Epithelial cell of proximal tubule (primary cell): ENCODE measurements around the gene ARX. TPM values are rescaled to one million over a fixed set of nuclear protein-coding genes. Genes with fewer than 3 reads are reported as not detected.
A peak's percentile ranks its signal among the peaks of the same experiment; 100 is the strongest.

Source experiments
- DNase-seq: peaks from one replicate; pipeline ENCODE4 v3.0.0-alpha.2; 2011; ENCODE audit warnings: low read depth
- H3K4me3 ChIP-seq: 2 replicates; pipeline ENCODE4 v1.5.1; 2011; ENCODE audit warnings: low read depth, mild to moderate bottlenecking, low read length
- total RNA-seq: library from RNA; depleted of rRNA; stranded (reverse); fragments of >200 nt; gene quantifications from 2 replicates; pipeline ENCODE4 v1.2.3, GENCODE V29; 2015
- TF ChIP-seq, protein P1 (sequence below): conservative IDR thresholded peaks from 2 replicates; pipeline ENCODE4 v1.5.1; 2012; ENCODE audit warnings: low read depth, mild to moderate bottlenecking, low read length

ARX gene
- total RNA-seq, 1 donor from 2014 or later: not detected

DNA sequence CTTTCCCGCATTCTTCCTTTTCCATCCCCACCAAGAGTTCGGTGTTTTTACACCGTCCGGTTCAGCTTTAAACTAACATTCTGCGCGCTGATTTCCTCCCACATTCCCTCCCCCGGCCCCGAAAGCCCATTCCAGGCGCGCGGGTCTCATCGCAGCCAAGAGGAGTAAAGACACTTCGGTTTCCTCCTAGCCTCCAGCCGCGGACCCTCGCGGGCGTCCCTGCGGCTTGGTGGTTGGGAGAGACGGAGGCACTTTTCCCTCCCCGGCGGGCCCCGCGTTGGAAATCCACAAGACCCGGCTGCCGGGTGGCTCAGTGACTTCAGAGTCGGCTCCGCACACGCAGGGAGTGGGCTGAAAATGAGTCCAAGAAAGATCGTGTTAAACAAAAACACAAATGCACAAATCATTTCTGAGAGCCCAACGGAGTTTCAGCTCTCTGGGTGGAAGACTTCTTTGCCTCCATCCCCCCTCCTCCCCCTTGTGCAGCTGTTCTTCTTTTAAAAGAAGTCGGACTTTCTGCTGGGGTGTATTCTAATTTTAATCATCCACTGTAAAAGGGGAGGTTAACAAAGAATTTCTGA lies 2.0 kb upstream of the ARX start:
- peak overlapping the region; percentile 28 for H3K4me3 ChIP-seq
- DNase-seq: no peak
- TF ChIP-seq, protein P1, sequence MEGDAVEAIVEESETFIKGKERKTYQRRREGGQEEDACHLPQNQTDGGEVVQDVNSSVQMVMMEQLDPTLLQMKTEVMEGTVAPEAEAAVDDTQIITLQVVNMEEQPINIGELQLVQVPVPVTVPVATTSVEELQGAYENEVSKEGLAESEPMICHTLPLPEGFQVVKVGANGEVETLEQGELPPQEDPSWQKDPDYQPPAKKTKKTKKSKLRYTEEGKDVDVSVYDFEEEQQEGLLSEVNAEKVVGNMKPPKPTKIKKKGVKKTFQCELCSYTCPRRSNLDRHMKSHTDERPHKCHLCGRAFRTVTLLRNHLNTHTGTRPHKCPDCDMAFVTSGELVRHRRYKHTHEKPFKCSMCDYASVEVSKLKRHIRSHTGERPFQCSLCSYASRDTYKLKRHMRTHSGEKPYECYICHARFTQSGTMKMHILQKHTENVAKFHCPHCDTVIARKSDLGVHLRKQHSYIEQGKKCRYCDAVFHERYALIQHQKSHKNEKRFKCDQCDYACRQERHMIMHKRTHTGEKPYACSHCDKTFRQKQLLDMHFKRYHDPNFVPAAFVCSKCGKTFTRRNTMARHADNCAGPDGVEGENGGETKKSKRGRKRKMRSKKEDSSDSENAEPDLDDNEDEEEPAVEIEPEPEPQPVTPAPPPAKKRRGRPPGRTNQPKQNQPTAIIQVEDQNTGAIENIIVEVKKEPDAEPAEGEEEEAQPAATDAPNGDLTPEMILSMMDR: no peak

DNA sequence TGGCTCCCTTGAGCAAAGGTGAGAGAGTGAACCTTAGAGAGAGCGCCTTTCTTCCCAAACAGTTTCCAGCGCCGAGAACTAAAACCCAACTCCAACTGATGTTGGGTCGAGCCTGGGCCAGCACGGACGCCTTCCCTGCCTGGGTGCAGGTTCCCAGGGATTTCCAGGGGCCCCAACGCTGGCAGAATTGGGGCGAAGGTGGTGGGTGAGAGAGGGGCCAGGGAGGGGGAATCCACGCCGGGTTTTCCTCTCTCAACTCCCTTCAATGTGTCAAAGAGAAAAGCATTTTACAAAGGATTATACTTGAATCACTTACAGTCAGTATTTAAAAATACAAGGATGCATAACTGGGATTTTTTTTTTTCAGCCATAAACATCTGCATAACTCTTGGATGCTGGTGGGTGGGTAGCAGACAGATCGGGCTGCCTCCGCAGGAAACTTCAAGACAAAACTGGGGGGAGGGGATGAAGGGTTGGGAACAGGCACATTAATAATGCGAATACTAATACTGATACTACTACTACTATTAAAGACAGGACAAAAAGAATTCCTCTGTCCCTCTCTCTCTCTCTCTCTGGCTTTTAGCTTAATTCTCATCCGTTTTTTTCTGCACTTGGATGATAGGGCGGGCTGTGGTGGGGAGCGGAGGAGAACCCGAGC lies 1.3 kb upstream of the ARX start:
- no peak overlapping the region for H3K4me3 ChIP-seq
- TF ChIP-seq, protein P1: no peak
- DNase-seq: no peak

DNA sequence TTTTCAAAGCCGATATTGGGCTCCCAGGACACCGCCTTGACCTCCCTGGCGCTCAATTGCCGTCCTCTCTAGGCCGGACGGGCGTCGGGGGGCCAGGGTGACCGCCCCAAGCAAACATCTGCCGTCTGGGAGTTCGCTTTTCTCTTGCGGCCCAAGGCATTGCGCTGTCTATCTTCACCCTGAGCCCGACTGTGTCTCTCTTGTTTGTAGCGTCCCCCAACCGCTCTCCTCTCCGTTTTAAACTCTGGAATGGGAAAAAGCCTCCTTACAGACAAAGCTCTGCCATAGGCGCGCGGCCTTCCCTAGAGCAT lies 551 bp upstream of the ARX start:
- TF ChIP-seq, protein P1: no peak
- H3K4me3 ChIP-seq: no peak overlapping the region
- no peak for DNase-seq

DNA sequence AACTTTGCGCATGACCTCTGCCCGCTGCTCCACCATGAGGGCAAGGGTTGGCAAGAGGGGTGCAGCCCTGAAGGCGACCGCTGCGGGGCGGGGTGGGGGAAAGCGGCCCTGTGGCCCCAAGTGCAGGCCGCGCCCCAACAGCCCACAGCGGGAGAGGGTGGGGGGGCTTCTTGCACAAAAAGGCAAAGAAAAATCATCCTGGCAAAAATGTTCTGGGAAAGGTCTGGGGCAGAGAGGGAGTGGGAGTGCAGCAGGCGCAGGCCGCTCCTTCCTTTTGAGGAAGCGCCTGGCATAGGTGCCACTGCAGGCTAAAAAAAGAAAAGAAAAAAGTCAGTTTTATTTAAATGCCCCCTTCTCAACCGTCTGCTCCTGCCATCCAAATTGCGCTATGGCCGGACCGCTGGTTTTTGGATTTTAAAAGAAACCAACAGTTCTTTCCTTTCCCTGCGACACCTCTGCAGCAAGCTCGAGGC lies 1.4 kb downstream of the ARX start:
- DNase-seq: no peak
- TF ChIP-seq, protein P1: no peak
- H3K4me3 ChIP-seq: no peak overlapping the region

DNA sequence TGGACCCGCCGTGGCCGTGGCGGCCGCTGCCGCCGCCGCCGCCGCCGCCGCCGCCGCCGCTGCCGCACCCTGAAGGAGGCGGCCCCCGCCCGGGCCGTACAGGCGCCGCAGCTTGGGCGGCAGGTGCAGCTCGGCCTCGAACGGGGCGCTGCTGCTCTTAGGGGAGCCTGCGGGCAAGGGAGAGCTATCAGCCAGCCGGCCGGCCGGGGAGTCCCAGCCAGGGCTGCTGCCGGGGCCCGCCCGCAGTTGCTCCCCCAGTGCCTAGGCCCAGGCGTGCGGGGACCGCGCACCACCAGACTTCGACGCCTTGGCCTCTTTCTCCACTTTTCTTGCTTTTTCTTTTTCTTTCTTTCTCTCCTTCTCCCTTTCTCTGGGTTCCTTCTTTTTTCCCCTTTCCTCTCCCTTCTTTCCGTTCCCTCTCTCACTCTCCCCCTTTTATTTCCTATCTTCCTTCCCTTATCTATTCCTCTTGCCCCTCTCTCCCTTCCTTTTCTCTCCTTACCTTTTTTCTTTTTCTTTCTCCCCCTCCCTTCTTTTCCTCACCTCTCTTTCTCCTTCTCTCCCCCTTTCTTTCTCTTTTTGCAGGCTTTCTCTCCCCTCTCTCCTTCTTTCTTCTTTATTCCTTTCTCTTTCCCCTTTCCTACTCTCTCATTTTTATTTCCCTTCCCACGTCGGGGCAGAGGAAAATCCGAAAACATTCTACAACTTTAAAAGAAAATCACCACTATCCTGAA lies 2.0 kb downstream of the ARX start:
- DNase-seq: no peak
- H3K4me3 ChIP-seq: no peak overlapping the region
- TF ChIP-seq, protein P1: no peak

DNA sequence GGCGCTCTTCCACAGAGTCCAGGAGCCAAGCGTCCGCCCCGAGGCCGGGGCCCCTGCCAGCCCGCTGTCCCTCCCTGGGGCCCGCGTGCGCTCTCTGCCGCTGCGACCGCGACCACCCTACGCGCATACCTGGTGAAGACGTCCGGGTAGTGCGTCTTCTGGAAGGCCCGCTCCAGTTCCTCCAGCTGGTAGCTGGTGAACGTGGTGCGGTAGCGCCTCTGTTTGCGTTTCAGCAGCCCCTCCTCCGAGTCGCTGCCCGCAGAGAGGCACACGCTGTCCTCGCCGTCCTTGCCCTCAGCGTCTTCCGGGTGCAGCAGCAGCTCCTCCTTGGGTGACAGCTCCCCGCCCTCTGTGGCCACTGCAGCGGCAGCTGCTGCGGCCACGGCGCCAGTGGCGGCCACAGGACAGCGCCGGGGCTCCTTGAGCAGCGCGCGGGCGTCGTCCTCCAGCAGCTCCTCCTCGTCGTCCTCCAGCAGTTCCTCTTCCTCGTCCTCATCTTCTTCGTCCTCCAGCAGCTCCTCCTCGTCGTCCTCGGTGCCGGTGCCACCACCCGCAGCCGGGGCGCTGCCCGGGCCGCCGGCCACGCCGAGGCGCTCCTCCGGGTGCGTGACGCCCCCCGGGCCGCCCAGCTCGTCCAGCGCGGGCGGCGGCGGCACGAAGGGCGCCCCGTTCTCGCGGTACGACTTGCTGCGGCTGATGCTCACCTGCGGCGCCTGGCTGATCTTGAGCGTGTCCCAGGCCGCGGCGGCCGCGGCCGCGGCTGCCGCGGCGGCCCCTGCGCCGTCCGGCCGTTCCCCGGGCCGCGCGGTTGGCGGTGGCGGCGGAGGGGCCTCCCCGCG lies 2.8 kb downstream of the ARX start:
- no peak overlapping the region for H3K4me3 ChIP-seq
- TF ChIP-seq, protein P1: no peak
- no peak for DNase-seq
